Stimulated activated effector memory CD8-positive, alpha-beta T cell treated with anti-CD3 and anti-CD28 coated beads, Interleukin-12 subunit alpha, Interleukin-12 subunit beta, amount 100 ng/mL, for 72 hours (primary cell): Measurements from ENCODE around the gene CD109.
"Not testable (repeated sequence)": the region's sequence is repeated elsewhere in the genome, so short reads cannot be mapped to it uniquely, and the experiment has no call there.

Source experiments
- ATAC-seq: fragments of 150-1000 bp; cut with Tn5 transposase; 2 replicates; pipeline ENCODE4 v1.10.0; 2021
- DNase-seq, 2 donors: peaks; one replicate each; pipeline ENCODE4 v3.0.0; 2021 to 2022; ENCODE audit warnings: low spot score in 2 of 2
- H3K27ac Mint-ChIP-seq: one replicate; pipeline ENCODE4 v1.8.0; 2022; ENCODE audit warnings: mild to moderate bottlenecking, mixed read lengths
- H3K36me3 Mint-ChIP-seq: one replicate; pipeline ENCODE4 v1.8.0; 2022; ENCODE audit warnings: mild to moderate bottlenecking, mixed read lengths
- H3K4me1 Mint-ChIP-seq: one replicate; pipeline ENCODE4 v1.8.0; 2022; ENCODE audit warnings: mixed read lengths
- H3K4me3 Mint-ChIP-seq: one replicate; pipeline ENCODE4 v1.8.0; 2022; ENCODE audit warnings: mild to moderate bottlenecking, mixed read lengths
- H3K9me3 Mint-ChIP-seq: one replicate; pipeline ENCODE4 v1.8.0; 2022; ENCODE audit warnings: mixed read lengths

CD109 gene

DNA sequence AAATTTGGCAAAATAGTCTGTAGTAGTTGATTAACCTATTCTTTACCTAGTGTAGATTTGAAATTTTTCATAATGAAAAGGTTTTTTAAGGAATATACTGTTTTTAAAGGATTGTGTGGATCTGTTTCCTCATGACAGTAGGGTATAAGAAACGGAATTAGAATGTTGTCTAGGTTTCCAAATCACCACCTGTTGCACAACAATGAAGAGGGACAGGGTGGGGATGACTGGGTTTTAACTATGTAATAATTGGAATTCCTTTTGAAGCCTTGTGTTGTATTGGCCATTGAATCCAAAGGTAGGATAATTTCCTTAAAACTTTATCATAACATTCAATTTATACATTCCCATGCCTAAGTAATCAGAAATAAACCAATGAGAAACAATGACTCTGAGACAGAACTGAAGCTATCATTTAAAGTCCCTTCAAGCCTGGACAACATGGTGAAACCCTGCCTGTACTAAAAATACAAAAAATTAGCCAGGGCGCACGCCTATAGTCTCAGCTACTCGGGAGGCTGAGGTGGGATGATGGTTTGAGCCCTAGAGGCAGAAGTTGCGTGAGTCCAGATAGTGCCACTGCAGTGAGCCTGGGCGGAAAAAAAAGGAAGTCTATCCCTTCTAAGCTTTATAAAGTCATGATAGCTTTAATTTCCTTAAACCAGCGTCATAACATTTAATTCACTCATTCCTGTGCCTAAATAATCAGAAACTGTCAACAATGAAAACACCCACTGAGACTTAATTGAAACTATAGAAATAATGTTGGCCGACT is 23.9 kb upstream of the CD109 start:
- Mint-ChIP-seq H3K4me3 (no peak overlapping the region), H3K36me3 (no peaks in the 10 kb centered on the region), H3K9me3 (no peaks in the 10 kb centered on the region), H3K27ac (no peak overlapping the region), H3K4me1 (peaks cover 5% of the 10 kb centered on the region)
- DNase-seq (no peak), ATAC-seq (no peak)

DNA sequence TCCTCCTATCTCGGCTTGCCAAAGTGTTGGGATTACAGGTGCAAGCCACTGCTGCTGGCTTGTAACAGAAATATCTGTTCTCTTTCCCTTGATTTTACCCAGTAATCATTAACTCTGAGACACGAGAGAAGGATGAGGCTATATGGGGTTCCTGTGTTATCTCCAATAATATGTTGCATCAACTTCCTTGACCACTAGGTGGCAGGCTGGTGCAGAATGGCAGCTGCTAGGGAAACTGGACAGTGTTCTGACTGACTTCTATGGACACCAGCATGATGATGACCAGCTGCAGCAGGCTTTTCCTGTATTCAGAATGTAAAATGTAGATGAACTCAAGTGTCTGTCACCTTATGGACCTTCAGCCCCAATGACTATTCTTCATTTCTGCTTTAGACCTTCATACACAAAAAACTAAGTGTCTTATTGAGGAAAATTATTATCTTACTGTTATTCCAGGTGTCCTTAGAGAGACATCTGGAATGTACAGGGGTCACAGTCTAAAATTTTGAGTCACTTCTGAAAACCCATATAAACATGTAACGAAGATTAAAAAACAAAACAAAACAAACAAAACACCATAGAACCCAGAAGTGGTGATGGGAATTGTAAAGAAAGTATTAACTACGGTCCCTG is 20.4 kb upstream of the CD109 start:
- H3K4me1 Mint-ChIP-seq, result peaks cover 5% of the 10 kb centered on the region
- H3K4me3 Mint-ChIP-seq, result no peak overlapping the region
- H3K9me3 Mint-ChIP-seq, result no peaks in the 10 kb centered on the region
- ATAC-seq (peak; percentile 83), DNase-seq (peak; percentile 75 to 87)
- no peaks in the 10 kb centered on the region for H3K36me3 Mint-ChIP-seq
- no peak overlapping the region for H3K27ac Mint-ChIP-seq

DNA sequence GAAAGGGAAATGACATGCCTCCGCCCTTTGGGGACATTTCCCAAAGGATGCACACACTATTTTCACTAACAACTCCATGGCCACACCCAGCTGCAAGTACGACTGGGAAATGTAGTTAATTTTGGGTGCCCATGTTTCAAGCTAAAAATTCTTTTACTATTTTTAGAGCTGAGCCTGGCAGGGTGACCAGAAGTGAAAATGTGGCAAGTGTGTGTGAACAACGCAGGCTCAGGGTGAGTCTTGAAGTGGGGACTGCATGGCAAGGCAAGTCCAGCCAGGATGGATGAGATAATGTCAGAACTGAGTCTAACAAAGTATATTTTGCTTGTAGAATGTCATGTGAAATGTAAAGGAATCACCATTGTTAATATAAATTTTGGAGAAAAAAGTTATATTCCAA is 17.0 kb upstream of the CD109 start:
- ATAC-seq, result no peak
- no peak for DNase-seq
- H3K9me3 Mint-ChIP-seq, result peaks cover 3% of the 10 kb centered on the region
- peaks cover 5% of the 10 kb centered on the region for H3K4me1 Mint-ChIP-seq
- no peak overlapping the region for H3K4me3 Mint-ChIP-seq
- no peaks in the 10 kb centered on the region for H3K36me3 Mint-ChIP-seq
- H3K27ac Mint-ChIP-seq, result no peak overlapping the region

DNA sequence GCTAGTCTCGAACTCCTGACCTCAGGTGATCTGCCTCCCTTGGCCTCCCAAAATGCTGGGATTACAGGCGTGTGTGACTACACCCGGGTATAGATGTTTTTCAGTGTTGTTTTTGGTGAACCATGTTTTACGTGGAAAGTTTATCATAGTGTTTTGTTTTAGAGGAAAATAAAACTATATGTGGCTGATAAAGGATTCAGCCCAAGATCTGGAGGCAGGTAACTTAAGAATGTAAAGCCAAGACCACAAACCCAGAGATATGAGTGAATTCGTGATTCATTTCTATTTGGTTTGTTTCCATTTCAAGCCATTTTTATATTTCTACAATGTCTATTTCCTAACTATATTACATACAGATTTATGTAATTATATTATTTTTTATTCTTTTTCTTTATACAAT is 16.2 kb upstream of the CD109 start:
- H3K9me3 Mint-ChIP-seq, DNase-seq, H3K36me3 Mint-ChIP-seq, H3K27ac Mint-ChIP-seq, ATAC-seq, H3K4me1 Mint-ChIP-seq, H3K4me3 Mint-ChIP-seq: not testable (repeated sequence)

DNA sequence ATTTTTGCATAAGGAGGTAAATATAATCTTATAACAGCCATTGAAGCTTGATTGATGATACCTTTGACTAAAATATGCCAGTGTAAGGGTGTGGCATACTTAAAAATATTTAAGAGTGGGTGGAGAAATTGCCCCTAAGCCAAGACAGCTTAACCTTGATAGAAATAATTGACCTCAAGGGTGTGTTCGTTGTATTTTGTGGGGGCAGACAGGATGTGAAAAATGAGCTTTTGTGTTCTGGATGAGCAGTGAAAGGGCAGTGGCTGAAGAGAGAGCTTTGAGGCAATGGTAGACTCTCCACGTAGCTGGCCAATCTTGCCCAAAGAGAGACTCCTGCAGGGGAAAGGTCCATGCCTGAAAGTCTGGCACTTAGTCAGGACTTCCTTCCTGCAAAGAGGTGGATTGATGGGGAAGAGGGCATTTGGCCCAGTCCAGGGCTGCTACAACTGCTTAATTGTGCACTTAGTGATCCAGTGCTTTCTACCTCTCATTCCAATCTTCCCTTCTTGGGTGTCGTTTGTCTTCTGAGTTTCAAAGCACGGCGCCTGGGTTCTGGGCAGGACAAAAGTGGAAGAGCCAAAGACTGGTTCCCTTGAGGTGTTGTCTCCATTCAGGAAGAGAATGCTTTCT is 15.6 kb upstream of the CD109 start:
- no peak overlapping the region for H3K4me3 Mint-ChIP-seq
- H3K4me1 Mint-ChIP-seq, result peaks cover 3% of the 10 kb centered on the region
- H3K36me3 Mint-ChIP-seq, result no peaks in the 10 kb centered on the region
- H3K9me3 Mint-ChIP-seq, result peaks cover 3% of the 10 kb centered on the region
- H3K27ac Mint-ChIP-seq, result no peak overlapping the region
- DNase-seq, result no peak
- no peak for ATAC-seq

DNA sequence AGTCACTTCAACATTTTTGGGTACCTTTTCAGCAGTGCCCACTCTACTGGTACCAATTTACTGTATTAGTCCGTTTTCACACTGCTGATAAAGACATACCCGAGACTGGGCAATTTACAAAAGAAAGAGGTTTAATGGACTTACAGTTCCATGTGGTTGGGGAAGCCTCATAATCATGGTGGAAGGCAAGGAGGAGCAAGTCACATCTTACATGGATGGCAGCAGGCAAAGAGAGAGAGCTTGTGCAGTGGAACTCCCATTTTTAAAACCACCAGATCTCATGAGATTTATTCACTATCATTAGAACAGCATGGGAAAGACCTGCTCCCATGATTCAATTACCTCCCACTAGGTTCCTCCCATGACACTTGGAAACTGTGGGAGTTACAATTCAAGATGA is 12.4 kb upstream of the CD109 start:
- not testable (repeated sequence) for DNase-seq, H3K4me3 Mint-ChIP-seq, ATAC-seq, H3K27ac Mint-ChIP-seq, H3K9me3 Mint-ChIP-seq, H3K4me1 Mint-ChIP-seq, H3K36me3 Mint-ChIP-seq

DNA sequence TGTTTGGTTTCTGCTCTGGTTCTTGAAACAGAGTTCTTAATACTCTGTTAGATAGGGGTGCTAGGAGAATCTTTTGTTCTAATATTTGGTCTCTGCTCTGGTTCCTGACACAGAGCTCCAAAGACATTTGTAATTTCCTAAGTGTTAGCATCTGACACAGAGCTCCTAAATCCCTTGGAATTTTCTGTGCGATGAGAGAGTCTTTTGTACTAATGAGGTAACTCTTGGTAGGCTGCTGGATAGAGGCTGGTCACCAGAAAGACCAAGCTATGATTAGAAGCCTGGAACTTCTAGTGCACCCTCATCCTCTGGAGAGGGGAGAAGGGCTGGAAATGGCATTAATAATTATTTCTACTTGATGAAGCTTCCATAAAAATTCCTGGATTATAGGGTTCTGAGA is 7.7 kb upstream of the CD109 start:
- ATAC-seq (no peak), DNase-seq (no peak)
- Mint-ChIP-seq H3K36me3 (no peaks in the 10 kb centered on the region), H3K9me3 (peaks cover 3% of the 10 kb centered on the region), H3K4me1 (peaks cover 6% of the 10 kb centered on the region), H3K27ac (no peak overlapping the region), H3K4me3 (no peak overlapping the region)

DNA sequence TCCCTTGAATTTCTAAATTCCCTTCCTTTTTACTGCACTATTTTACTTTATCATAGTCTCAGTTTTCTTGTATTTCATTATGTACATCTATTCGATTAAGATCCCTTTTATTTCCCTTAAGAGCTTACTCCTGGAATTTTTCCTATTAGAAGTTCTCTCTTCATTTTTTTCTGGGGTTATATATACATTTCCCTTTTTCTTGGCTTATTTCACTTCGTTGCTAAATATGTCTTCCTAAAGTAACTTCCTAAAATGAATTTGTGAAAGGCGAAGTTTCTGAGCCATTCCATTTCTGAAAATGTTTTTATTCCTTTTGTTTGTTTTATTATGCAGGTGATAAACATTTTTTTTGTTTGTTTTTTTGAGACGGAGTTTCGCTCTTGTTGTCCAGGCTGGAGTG is 5.9 kb upstream of the CD109 start:
- no peak overlapping the region for H3K27ac Mint-ChIP-seq
- no peak for DNase-seq
- H3K4me1 Mint-ChIP-seq, result peaks cover 12% of the 10 kb centered on the region
- H3K36me3 Mint-ChIP-seq, result no peaks in the 10 kb centered on the region
- no peaks in the 10 kb centered on the region for H3K9me3 Mint-ChIP-seq
- H3K4me3 Mint-ChIP-seq, result no peak overlapping the region
- ATAC-seq, result no peak

DNA sequence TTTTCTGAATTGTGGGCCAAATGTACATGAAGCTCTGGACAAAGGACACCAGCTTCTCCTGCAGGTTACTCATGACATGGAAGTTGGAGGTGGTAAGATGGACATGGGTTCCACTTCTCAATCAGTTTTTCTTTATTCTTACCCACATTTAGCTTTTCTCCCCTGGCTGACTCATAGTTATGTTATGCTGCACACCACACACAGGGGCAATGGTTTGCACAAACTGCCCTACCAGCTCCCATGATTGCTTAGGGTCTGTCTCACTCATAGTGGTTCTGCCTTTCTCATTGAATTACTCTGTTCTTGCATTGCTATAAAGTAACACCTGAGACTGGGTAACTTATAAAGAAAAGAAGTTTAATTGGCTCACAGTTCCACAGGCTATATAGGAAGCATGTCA is 4.5 kb upstream of the CD109 start:
- no peak overlapping the region for H3K27ac Mint-ChIP-seq
- no peak overlapping the region for H3K4me3 Mint-ChIP-seq
- H3K4me1 Mint-ChIP-seq, result peaks cover 23% of the 10 kb centered on the region
- peaks cover 7% of the 10 kb centered on the region for H3K36me3 Mint-ChIP-seq
- ATAC-seq (peak; percentile 58), DNase-seq (no peak)
- H3K9me3 Mint-ChIP-seq, result no peaks in the 10 kb centered on the region

DNA sequence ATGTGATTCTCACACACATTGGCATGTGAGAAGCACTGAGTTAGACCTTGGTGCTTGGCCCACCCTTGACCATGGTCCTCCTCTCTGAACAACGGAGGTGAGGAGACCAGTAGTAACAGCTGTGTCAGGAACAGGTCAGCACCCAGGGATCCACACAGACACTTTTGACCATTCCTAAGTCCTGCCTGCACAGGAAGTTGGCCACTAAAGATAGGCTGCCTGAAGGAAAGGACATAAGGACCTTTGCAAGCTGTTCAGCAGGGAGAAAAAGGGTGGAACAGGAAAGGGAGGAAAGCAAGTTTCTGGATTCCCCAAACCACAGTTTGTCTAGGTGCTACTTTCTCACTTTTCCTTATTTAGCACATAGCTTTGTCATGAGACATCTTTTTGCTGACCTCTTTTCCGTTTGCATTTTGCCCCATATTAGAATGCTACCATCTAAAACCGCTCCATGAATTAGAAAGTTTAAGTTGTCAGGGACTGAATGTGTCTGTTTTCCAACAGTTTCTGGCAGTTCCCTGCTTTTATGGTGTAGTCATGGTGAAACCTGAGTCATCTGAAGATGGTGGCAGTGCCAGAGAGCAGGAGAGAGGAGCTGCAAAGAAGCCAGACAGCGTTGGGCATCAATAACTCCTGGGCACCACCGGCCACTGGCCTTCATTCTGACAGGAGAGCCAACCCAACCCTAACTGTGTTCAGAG is 1.1 kb upstream of the CD109 start:
- Mint-ChIP-seq H3K9me3 (no peaks in the 10 kb centered on the region), H3K36me3 (peaks cover 17% of the 10 kb centered on the region), H3K4me1 (peaks cover 36% of the 10 kb centered on the region), H3K27ac (peak overlapping the region; percentile 96), H3K4me3 (peak overlapping the region; percentile 75)
- peak; percentile 6 for ATAC-seq
- DNase-seq, result no peak

DNA sequence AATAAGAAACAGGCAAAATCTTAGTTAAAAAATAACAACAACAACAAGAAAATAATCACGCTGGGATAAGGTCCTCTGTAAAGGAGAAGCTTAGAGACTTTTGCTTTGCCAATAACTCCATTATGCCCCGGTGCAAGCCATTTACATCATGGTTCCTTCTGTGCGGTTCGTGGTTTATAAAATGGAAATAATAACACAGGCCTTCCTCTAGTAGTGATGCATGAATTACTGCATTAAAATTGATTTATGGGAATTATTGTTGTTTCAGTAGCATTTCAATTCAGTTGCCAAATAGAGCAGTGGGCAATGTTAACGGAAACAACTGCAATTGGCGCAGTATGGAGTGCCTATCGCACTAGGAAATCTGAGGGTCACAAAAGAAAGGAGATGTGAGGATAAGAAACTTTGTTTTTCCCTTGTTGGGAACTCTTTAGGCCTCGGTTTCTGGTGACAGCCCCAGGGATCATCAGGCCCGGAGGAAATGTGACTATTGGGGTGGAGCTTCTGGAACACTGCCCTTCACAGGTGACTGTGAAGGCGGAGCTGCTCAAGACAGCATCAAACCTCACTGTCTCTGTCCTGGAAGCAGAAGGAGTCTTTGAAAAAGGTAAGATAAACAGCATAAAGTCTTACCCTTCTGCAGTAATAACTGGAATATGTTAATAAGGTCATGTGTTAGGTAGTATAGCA is 1.1 kb downstream of the CD109 start:
- no peaks in the 10 kb centered on the region for H3K9me3 Mint-ChIP-seq
- no peak for ATAC-seq
- H3K4me1 Mint-ChIP-seq, result peaks cover 30% of the 10 kb centered on the region
- DNase-seq, result no peak
- H3K36me3 Mint-ChIP-seq, result peaks cover 33% of the 10 kb centered on the region
- peak overlapping the region; percentile 96 for H3K27ac Mint-ChIP-seq
- H3K4me3 Mint-ChIP-seq, result peak overlapping the region; percentile 75

DNA sequence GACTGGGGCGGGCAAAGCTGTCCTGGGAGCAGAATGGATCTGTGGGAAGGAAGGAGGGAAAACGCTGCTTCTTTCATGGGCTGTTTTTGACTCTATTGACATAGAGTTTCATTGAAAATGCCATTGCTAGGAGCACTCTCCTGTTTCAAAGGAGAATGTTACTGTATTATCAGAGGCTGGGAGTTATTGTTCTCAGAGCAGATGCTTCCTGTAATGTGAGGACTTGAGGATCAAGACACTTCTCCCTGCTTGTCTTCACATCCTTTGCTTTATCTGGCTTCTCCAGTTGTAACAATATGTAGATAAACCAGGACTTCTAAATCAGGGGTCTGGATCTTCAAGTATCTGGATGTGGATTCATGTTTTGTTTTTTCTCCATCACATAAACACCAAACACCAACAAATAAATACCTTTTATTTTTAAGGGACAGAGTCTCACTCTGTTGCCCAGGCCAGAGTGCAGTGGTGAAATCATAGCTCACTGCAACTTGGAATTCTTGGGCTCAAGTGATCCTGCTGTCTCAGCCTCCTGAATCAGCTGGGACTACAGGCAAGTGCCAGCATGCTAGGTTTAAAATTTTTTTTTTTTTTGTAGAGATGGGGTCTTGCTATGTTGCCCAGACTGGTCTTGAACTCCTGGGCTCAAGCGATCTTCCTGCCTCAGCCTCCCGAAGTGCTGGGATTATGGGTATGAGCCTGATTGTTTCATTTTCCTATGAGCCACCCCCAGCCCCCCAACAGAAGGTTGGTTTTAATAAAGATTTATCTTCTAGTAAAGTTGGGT is 3.9 kb downstream of the CD109 start:
- H3K27ac Mint-ChIP-seq, result no peak overlapping the region
- no peak overlapping the region for H3K4me3 Mint-ChIP-seq
- peaks cover 26% of the 10 kb centered on the region for H3K4me1 Mint-ChIP-seq
- ATAC-seq (no peak), DNase-seq (no peak)
- no peaks in the 10 kb centered on the region for H3K9me3 Mint-ChIP-seq
- peaks cover 45% of the 10 kb centered on the region for H3K36me3 Mint-ChIP-seq

DNA sequence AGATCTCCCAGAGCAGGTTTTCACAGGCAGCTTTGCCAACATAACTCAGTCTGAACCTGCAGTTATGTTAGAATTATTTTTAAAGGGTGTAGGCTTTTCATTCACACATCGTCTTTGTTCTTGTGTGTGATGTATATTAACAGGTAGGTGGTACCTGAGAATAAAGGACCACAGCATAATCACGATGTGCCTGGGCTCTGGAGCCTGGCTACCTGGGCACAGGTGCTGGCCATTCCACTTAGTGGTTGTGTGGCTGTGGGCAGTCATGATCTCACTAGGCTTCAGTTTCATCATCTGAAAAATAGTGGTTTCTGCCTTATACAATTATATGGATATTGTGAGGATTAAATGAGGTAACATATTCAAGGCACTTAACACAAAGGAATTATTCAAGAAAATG is 6.4 kb downstream of the CD109 start:
- ATAC-seq (no peak), DNase-seq (no peak)
- peaks cover 35% of the 10 kb centered on the region for H3K36me3 Mint-ChIP-seq
- no peaks in the 10 kb centered on the region for H3K9me3 Mint-ChIP-seq
- H3K4me1 Mint-ChIP-seq, result peaks cover 4% of the 10 kb centered on the region
- H3K4me3 Mint-ChIP-seq, result no peak overlapping the region
- no peak overlapping the region for H3K27ac Mint-ChIP-seq

DNA sequence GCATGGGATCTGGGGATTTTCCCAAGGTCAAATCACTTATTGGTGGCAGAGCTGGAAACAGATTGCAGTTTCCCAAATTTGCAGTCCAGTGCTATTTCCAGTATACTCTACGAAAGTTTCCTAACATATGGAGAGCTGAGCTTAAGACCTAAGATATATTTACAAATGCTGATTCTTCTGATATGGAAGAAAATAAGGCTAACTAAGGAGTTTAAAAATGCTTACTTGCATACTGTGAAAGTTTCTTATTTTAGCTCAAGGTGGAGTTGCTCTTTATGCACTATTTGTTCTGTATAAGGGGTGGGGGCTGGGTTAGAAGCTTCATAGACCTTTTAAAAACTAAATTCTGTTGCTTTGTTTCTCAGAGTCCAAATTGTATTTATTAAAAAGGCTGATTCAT is 7.5 kb downstream of the CD109 start:
- no peak overlapping the region for H3K27ac Mint-ChIP-seq
- ATAC-seq (no peak), DNase-seq (no peak)
- H3K36me3 Mint-ChIP-seq, result peaks cover 28% of the 10 kb centered on the region
- H3K4me1 Mint-ChIP-seq, result no peaks in the 10 kb centered on the region
- no peak overlapping the region for H3K4me3 Mint-ChIP-seq
- no peaks in the 10 kb centered on the region for H3K9me3 Mint-ChIP-seq
